ENCODE data around the gene ASF1B. TPM values are rescaled to one million over a fixed set of nuclear protein-coding genes. Genes with fewer than 3 reads are reported as not detected.

ASF1B gene
- total RNA-seq, 2 experiments from 2014 or later = 0.59 to 0.77 TPM

DNA sequence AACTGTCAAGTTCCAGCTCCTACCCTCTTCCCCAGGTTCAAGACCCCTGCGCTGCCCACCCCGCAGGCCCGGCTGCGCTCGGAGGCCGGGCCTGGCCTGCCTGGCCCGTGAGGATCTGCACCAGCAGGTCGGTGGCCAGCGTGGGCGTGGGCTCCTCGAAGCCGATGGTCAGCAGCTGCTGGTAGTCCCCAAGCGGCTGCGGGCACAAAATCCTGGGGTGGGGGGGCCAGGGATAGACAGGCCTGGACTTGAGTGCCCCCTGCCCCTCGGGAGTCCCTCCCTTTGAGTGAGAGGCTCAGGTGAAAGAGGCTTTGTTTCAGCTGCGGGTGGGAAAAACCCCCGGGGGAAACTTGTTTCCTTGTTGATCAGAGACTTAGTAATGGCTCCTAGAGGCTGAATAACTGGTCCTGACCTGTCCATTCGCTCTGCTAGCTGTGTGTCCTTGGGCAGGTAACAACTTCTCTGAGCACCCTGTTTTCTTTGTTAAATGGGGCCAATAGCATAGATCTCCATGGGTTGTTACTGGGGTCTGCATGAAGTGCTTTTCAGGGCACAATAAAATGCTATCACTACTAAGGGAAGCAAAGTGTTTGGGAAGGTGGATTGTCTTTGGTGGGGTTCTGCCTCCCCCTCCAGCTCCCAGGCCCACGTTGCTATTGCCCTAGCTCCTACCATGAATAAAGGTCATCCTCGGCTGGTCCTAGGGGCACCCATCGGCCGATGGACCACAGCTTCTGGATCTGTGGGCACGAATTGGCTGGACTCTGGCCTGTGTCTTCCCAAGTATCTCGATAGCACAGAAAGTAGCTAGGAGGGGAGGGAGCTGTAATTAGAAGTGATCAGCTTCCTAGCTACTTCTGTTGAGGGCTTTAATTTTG lies 54.4 kb downstream of the ASF1B start:
- peaks cover 23% of the 10 kb centered on the region for H3K4me1 ChIP-seq (ENCODE audit: insufficient read depth, low read length)
- DNase-seq (peak in 5 of 14 experiments; percentile 17 to 81 (median 46)), ATAC-seq (ENCODE audit: poor library complexity) (no peak)
- Mint-ChIP-seq H3K27me3 (no peaks in the 10 kb centered on the region), H3K4me1 (ENCODE audit: low read depth) (peaks cover 14% of the 10 kb centered on the region), H3K9me3 (no peaks in the 10 kb centered on the region), H3K27ac (peak overlapping the region; percentile 73), H3K4me3 (peak overlapping the region; percentile 91), H3K36me3 (ENCODE audit: low read depth) (no peaks in the 10 kb centered on the region)
- peak overlapping the region; percentile 81 for H3K4me3 ChIP-seq (ENCODE audit: low read length)
- H3K36me3 ChIP-seq (ENCODE audit: insufficient read depth, low read length) = no peaks in the 10 kb centered on the region
- intact Hi-C loops (cut with DNase I, micrococcal nuclease) = loop anchor here (2.0 to 10.0 kb wide), 7 partner anchors 35 to 613 kb away; partner anchors contain the start of genes ASF1B (in 1 of the 2), C19orf53 (in 1 of the 2), DCAF15 (in 1 of the 2) and NDUFB7 (in 1 of the 2)
- CTCF ChIA-PET = interaction anchor here (0.7 to 4.6 kb wide), 6 partner anchors 10 to 932 kb away, joined by 3 to 26 read pairs (median 4); partner anchors contain the start of genes ASF1B, IER2, MISP3 and STX10
- H3K27me3 ChIP-seq (ENCODE audit: control insufficient read depth in 1 of 2, insufficient read depth in 2 of 2, low read length in 2 of 2) = no peaks in the 10 kb centered on the region
- H3K9me3 ChIP-seq (ENCODE audit: control insufficient read depth in 1 of 2, insufficient read depth in 1 of 2, low read length in 2 of 2) = no peaks in the 10 kb centered on the region
- peak overlapping the region; percentile 40 to 72 for H3K27ac ChIP-seq (ENCODE audit: low read depth in 1 of 2, low read length in 2 of 2)
- TF ChIP-seq, protein P1, sequence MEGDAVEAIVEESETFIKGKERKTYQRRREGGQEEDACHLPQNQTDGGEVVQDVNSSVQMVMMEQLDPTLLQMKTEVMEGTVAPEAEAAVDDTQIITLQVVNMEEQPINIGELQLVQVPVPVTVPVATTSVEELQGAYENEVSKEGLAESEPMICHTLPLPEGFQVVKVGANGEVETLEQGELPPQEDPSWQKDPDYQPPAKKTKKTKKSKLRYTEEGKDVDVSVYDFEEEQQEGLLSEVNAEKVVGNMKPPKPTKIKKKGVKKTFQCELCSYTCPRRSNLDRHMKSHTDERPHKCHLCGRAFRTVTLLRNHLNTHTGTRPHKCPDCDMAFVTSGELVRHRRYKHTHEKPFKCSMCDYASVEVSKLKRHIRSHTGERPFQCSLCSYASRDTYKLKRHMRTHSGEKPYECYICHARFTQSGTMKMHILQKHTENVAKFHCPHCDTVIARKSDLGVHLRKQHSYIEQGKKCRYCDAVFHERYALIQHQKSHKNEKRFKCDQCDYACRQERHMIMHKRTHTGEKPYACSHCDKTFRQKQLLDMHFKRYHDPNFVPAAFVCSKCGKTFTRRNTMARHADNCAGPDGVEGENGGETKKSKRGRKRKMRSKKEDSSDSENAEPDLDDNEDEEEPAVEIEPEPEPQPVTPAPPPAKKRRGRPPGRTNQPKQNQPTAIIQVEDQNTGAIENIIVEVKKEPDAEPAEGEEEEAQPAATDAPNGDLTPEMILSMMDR (IDR thresholded peaks at IDR 0.05) = no peak
- POLR2A ChIA-PET = interaction anchor here (0.6 to 3.0 kb wide), 9 partner anchors 8 to 337 kb away, joined by 3 to 33 read pairs (median 4); partner anchors contain the start of genes ASF1B, DDX39A, IL27RA and PRKACA

DNA sequence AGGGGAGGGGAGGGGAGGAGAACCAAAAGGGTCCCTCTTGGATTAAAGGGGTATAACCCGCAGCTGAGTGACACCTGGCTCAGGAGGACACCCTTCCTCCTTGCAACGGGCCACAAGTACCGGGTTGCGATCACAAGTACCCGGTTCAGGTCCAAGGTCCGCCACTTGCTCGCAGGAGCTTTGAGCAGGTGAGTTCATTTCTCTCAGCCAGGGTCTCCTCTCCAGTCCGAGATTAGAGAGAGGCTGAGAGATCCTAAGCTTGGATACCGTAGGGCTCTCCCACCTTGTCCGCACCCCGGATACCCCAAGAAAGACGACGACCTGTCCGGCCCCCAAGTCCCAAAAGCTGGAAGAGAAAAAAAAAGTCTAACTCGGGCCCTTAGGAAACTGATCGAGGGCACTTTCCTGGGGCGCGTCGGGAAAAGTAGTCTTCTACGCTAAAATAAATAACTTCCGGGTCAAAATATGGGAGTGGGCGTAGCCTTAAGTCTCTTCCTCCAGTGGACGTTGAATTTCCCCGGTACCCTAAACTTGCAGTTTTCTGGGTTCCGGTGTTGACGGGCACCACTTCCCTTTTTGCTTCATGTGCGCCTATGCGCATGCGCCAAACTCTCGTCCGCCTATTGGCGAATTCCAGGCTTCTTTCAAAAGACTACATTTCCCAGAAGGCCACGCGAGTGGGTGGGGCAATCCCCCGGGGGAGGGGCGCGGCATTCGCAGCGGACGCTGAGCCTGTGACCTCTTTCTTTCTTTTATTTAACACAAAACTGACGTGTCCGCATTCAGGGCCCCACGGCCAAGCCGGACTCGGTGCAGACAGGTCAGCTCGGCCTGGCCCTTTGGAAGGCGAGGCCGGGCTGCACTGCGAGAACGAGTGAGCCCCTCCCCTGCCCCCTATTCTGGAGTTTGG lies 55.2 kb downstream of the ASF1B start:
- H3K27ac ChIP-seq (ENCODE audit: low read depth in 1 of 2, low read length in 2 of 2) = peak overlapping the region; percentile 73 to 74
- no peaks in the 10 kb centered on the region for H3K9me3 ChIP-seq (ENCODE audit: control insufficient read depth in 1 of 2, insufficient read depth in 1 of 2, low read length in 2 of 2)
- intact Hi-C loops (cut with DNase I, micrococcal nuclease) = loop anchor here (2.0 to 10.0 kb wide), 6 partner anchors 36 to 614 kb away; partner anchors contain the start of genes ASF1B (in 1 of the 2), C19orf53 (in 1 of the 2), DCAF15 (in 1 of the 2) and NDUFB7 (in 1 of the 2)
- no peaks in the 10 kb centered on the region for H3K27me3 Mint-ChIP-seq
- ChIA-PET CTCF (interaction anchor here (0.8 to 4.6 kb wide), 5 partner anchors 9 to 267 kb away, joined by 3 to 26 read pairs (median 4); partner anchors contain the start of genes ASF1B and MISP3), POLR2A (interaction anchor here (0.6 to 3.0 kb wide), 14 partner anchors 9 to 1752 kb away, joined by 3 to 33 read pairs (median 4); partner anchors contain the start of genes ASF1B, DDX39A, IL27RA and PRKACA)
- ATAC-seq (ENCODE audit: poor library complexity) = peak; percentile 94
- no peaks in the 10 kb centered on the region for H3K36me3 Mint-ChIP-seq (ENCODE audit: low read depth)
- H3K27me3 ChIP-seq (ENCODE audit: control insufficient read depth in 1 of 2, insufficient read depth in 2 of 2, low read length in 2 of 2) = no peaks in the 10 kb centered on the region
- H3K36me3 ChIP-seq (ENCODE audit: insufficient read depth, low read length) = no peaks in the 10 kb centered on the region
- peaks cover 23% of the 10 kb centered on the region for H3K4me1 ChIP-seq (ENCODE audit: insufficient read depth, low read length)
- peak overlapping the region; percentile 91 for H3K4me3 Mint-ChIP-seq
- peak overlapping the region; percentile 73 for H3K27ac Mint-ChIP-seq
- no peaks in the 10 kb centered on the region for H3K9me3 Mint-ChIP-seq
- peak; percentile 98 to 100 (median 99) for DNase-seq
- TF ChIP-seq, protein P1 (IDR thresholded peaks at IDR 0.05) = no peak
- peak overlapping the region; percentile 81 for H3K4me3 ChIP-seq (ENCODE audit: low read length)
- peaks cover 14% of the 10 kb centered on the region for H3K4me1 Mint-ChIP-seq (ENCODE audit: low read depth)

All from CD4-positive, alpha-beta T cell (primary cell).